ENCODE results near the gene GDPD4. TPM values are rescaled to one million over a fixed set of nuclear protein-coding genes. Genes with fewer than 3 reads are reported as not detected.

The GDPD4 gene
- total RNA-seq, 2 donors from 2014 or later = not detected

DNA sequence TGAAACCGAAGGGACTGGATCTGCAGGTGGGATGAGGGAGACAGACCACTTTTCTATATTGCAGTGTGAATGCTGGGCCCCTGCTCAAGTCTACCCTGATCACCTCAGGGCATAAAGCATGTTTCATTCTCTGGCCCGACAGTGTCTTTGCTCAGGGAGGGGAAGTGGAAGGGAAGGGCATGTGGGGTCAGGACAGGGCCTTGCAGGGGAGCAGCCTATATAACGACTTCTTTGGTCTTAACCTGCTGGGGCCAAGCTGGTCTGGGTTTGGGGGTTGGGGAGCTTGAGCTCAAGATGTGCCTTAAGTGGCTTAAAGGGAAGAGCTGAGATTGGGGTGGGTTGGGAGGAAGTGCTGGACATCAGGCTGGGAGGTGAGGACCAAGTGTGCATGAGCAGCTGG lies 86.4 kb downstream of the GDPD4 start:
- H3K36me3 Mint-ChIP-seq = no peaks in the 10 kb centered on the region
- no peaks in the 10 kb centered on the region for H3K9me3 Mint-ChIP-seq
- DNase-seq (ENCODE audit: low spot score in 2 of 2) = no peak
- no peak overlapping the region for H3K27ac Mint-ChIP-seq
- ATAC-seq = no peak

- DNase-seq (ENCODE audit: low spot score in 2 of 2) (no peak), ATAC-seq (no peak)
- H3K27ac Mint-ChIP-seq = no peak overlapping the region
- H3K36me3 Mint-ChIP-seq = no peaks in the 10 kb centered on the region
- H3K9me3 Mint-ChIP-seq = no peaks in the 10 kb centered on the region
Measured at GRCh38 chr11:77214557-77214956, 86.9 kb downstream of the GDPD4 start.

GRCh38 chr11:77213589-77214428 lies 87.7 kb downstream of the GDPD4 start:
- DNase-seq (ENCODE audit: low spot score in 2 of 2) (peak in 1 of 2 donors; percentile 54), ATAC-seq (no peak)
- H3K9me3 Mint-ChIP-seq = no peaks in the 10 kb centered on the region
- H3K36me3 Mint-ChIP-seq = no peaks in the 10 kb centered on the region
- peak overlapping the region in 1 of 2 donors; percentile 69 for H3K27ac Mint-ChIP-seq

DNA sequence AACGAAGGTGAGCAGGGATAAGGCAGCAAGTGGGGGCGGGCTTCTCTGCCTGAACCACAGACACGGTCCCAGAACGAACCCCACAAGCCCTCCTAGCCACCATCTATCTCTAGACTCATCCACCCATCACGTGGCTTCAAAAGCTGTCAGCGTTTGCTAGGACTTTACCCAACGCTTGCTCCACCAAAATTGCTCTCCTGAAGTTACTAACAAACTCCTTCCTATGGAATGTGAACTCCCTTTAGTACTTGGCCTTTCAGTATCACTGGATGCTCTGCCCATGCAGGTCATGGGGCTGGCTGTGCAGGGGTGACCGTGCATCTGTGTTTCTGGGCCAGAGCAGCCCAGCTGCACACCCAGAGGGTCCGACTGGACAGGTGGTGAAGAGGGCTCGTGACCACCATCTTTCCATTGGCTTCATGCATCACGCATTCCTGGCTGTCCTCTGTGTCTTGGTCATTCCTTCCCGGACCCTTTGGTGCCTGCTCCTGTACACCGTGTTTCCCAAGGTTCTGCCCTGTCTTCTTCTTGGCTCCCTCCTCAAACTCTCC lies 88.4 kb downstream of the GDPD4 start:
- Mint-ChIP-seq H3K36me3 (no peaks in the 10 kb centered on the region), H3K9me3 (no peaks in the 10 kb centered on the region), H3K27ac (peak overlapping the region in 1 of 2 donors; percentile 69)
- DNase-seq (ENCODE audit: low spot score in 2 of 2) = no peak
- ATAC-seq = no peak

DNA sequence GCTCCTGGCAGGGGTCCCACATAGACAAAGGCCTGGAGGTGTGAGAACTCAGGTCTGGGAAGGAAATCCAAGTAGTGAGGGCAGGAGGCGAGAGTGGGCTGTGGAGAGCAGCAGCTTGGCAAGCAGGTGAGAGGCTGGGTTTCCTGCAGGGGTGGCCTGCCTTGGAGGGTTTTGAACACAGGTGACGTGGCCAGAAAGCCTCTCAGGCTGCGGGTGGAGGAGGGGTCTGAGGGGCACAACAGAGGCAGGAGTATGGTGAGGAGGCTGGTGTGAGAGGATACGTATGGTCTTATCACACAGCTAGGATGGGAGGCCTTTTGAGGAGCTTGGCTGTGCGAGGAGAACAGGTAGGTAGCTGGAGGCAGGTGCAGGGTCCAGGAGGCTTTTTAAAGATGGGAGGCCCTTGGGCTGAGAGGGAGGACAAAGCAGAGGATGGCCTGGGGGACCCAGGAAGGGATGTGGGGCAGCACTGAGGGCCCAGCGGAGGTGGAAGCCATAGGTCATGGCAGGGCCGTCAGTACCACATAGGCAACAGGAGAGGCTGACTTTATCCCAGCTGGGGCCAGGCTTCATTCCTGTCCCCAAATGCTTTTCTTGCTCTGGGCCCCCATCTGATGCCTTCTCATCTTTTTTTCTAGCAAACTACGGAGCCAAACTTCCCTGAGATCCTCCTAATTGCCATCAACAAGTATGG lies 89.0 kb downstream of the GDPD4 start:
- DNase-seq (ENCODE audit: low spot score in 2 of 2) = no peak
- ATAC-seq = no peak
- Mint-ChIP-seq H3K9me3 (no peaks in the 10 kb centered on the region), H3K36me3 (no peaks in the 10 kb centered on the region), H3K27ac (peak overlapping the region in 1 of 2 donors; percentile 92)

DNA sequence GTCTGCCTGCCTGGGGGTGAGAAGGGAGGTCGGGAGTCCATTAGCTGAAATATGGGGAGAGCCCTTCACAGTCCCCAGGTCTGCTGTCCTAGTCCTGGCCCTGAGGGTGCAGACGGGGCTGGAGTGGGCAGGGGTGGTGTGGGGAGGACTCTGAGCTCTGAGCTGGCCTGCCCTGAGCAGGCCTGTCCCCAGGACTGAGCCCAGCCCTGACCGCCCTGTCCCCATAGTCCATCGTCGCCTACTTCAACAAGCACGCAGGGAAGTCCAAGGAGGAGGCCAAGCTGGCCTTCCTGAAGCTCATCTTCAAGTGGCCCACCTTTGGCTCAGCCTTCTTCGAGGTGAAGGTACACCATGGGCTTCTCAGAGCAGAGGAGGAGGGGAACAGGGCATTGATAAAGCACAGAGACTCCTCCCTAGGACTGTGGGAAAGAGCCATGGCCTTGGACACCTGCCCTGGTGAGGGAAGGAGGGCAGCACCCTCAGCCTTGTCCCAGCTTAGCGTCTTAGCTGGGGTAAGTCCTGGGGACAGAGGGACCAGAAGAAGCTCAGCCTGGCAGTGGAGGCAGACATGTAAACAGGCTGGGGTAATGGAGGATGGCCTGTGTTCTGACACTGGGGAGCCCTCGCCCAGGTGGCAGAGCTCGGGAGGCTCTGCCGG lies 89.8 kb downstream of the GDPD4 start:
- ATAC-seq = no peak
- Mint-ChIP-seq H3K9me3 (no peaks in the 10 kb centered on the region), H3K27ac (peak overlapping the region in 1 of 2 donors; percentile 92), H3K36me3 (no peaks in the 10 kb centered on the region)
- no peak for DNase-seq (ENCODE audit: low spot score in 2 of 2)

DNA sequence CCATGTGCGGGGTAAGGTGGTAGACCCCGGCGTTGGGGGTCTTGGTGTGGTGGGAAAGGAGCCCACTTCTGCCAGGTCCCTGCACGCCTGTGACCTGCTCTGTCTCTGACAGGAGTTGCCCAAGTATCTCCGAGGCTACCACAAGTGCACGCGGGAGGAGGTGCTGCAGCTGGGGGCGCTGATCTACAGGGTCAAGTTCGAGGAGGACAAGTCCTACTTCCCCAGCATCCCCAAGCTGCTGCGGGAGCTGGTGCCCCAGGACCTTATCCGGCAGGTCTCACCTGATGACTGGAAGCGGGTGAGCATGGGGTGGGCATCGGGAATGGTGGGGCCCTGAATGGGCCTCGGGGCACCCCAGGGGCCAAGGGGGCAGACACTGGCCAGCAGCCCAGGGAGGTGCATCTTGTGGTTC lies 90.4 kb downstream of the GDPD4 start:
- Mint-ChIP-seq H3K9me3 (no peaks in the 10 kb centered on the region), H3K27ac (no peak overlapping the region), H3K36me3 (no peaks in the 10 kb centered on the region)
- peak in 1 of 2 donors; percentile 47 for DNase-seq (ENCODE audit: low spot score in 2 of 2)
- ATAC-seq = no peak

DNA sequence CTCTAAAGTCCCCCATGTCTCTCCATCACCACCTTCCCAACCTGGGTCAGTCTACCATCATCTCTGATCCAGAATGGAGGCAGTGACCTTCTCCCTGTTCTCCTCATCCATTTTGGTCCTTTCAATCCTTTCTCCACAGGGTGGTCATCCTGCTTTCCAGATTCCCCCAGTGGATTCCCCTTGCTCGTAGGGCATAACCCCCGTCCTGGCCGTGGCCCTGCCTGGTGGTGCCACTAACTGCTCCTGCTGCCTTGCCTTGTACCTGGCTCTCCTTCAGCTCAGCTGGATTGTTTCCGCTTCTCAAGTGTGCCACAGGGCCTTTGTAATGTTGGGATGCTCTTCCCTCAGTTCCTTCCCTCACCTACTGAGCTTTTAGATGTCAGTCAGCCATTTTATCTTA lies 91.8 kb downstream of the GDPD4 start:
- no peak for ATAC-seq
- Mint-ChIP-seq H3K27ac (no peak overlapping the region), H3K9me3 (no peaks in the 10 kb centered on the region), H3K36me3 (no peaks in the 10 kb centered on the region)
- DNase-seq (ENCODE audit: low spot score in 2 of 2) = no peak

DNA sequence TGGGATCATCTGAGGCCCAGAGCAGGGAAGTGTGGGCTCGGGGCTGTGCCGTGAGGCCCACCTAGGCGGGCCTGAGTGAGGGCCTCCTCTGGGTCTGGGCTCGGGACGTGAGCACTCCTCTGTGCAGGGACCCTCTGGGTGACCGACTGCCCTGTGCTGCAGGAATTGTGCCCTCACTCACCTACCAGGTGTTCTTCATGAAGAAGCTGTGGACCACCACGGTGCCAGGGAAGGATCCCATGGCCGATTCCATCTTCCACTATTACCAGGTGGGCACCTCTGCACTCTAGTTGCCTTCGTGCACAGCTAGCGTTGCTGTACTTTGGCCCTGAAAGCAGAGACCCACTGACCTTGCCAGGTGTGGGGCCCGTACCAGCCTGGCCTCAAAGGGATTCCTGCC lies 93.0 kb downstream of the GDPD4 start:
- ATAC-seq (no peak), DNase-seq (ENCODE audit: low spot score in 2 of 2) (peak in 1 of 2 donors; percentile 44)
- no peaks in the 10 kb centered on the region for H3K36me3 Mint-ChIP-seq
- no peak overlapping the region for H3K27ac Mint-ChIP-seq
- no peaks in the 10 kb centered on the region for H3K9me3 Mint-ChIP-seq

DNA sequence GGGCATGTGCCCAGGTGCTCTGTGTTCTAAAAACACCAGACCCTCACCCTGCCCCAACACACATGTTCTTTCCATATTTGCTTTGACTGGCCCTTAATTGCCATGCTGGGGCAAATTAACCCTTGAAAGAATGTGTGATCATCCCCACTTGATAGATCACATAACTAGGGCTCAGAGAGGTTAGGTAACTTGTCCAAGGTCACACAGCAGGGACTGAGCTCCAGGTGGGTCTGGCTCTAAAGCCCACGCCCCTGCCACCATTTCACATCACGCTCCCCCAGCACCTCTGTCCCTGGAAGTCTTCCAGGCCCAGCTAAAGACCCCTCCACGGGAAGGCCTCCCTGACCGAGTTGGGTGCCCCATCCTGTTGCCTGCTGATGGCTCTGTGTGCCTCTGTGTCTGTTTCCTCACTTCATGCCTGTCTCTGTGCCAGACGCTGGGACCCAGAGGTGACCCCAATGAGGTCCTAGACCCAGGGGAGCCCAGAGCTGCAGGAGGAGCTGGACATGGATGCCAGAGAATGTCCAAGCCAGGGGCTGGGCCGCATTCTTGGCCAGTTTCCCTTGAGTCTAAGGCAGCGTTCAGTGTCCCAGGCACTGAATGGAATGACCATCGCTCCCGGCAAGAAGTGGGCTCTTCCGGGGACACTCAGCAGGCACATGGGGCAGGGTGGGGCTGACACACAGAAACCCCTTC lies 93.7 kb downstream of the GDPD4 start:
- H3K9me3 Mint-ChIP-seq = no peaks in the 10 kb centered on the region
- H3K36me3 Mint-ChIP-seq = no peaks in the 10 kb centered on the region
- H3K27ac Mint-ChIP-seq = no peak overlapping the region
- DNase-seq (ENCODE audit: low spot score in 2 of 2) = peak in 1 of 2 donors; percentile 53
- ATAC-seq = no peak

GRCh38 chr11:77207019-77207485 lies 94.4 kb downstream of the GDPD4 start:
- no peaks in the 10 kb centered on the region for H3K9me3 Mint-ChIP-seq
- DNase-seq (ENCODE audit: low spot score in 2 of 2) (peak in 1 of 2 donors; percentile 37), ATAC-seq (no peak)
- peak overlapping the region in 1 of 2 donors; percentile 47 for H3K27ac Mint-ChIP-seq
- H3K36me3 Mint-ChIP-seq = no peaks in the 10 kb centered on the region

- peak overlapping the region; percentile 44 to 47 for H3K27ac Mint-ChIP-seq
- H3K9me3 Mint-ChIP-seq = no peaks in the 10 kb centered on the region
- DNase-seq (ENCODE audit: low spot score in 2 of 2) = no peak
- no peak for ATAC-seq
- no peaks in the 10 kb centered on the region for H3K36me3 Mint-ChIP-seq
Measured at GRCh38 chr11:77206264-77207018, 95.0 kb downstream of the GDPD4 start.

GRCh38 chr11:77205467-77206263 lies 95.8 kb downstream of the GDPD4 start:
- ATAC-seq (no peak), DNase-seq (ENCODE audit: low spot score in 2 of 2) (peak in 1 of 2 donors; percentile 47)
- no peaks in the 10 kb centered on the region for H3K9me3 Mint-ChIP-seq
- peak overlapping the region in 1 of 2 donors; percentile 47 for H3K27ac Mint-ChIP-seq
- H3K36me3 Mint-ChIP-seq = no peaks in the 10 kb centered on the region

GRCh38 chr11:77204754-77205466 lies 96.6 kb downstream of the GDPD4 start:
- Mint-ChIP-seq H3K9me3 (no peaks in the 10 kb centered on the region), H3K36me3 (no peaks in the 10 kb centered on the region), H3K27ac (peak overlapping the region in 1 of 2 donors; percentile 68)
- no peak for ATAC-seq
- DNase-seq (ENCODE audit: low spot score in 2 of 2) = no peak
